SK-N-MC (cell line): ENCODE results near the gene APP.

Experiments used
- EZH2 ChIP-seq: fragments of 200-600 bp; sonication (generic); IDR thresholded peaks from one replicate; pipeline ENCODE4 v1.6.1; 2017; ENCODE audit warnings: antibody characterized with exemption
- POLR2AphosphoS5 ChIP-seq: IDR thresholded peaks from 2 replicates; pipeline ENCODE4 v1.6.1; 2012; ENCODE audit warnings: mild to moderate bottlenecking, low read depth, low read length, borderline replicate concordance

DNA sequence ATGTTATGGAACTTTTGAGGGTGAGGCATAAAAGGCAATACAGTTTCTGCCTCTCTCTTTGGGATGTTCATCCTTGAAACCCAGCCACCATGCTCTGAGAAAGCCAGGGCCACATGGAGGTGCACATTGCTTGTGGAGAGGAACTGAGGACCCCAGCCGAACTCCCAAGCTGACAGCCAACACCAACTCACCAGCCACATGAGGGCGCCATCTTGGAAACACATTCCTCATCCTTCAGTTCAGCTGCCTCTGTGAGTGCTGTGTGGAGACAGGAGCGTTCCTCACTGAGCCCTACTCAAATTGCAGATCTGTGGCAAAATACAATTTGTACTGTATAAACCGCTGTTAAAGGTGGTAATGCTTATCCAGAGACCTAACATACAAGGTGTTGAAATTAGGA is 298.3 kb downstream of the APP start:
- TF ChIP-seq POLR2AphosphoS5 = no peak
- TF ChIP-seq EZH2 = no peak
